Measurements from ENCODE around the gene LEMD3. TPM values are rescaled to one million over a fixed set of nuclear protein-coding genes. Genes with fewer than 3 reads are reported as not detected.

Gene LEMD3
- total RNA-seq, 4 donors from 2014 or later: 17.9 to 51.7 (median 44.3) TPM

DNA sequence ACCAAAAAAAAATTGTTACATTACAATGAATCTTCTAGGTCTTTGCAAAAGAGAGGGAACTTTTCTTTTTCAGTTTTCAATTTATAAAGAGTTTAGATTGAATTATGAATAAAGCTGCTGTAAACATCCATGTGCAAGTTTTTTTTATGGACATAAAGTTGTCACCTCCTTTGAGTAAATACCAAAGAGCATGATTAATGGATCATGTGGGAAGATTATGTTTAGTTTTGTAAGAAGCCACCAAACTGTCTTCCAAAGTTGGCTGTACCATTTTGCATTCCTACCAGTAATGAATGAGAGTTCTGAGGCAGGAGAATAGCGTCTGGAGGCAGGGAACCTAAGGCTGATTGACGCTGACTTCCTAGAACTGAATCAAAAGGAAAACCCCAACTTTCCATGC lies 30.2 kb downstream of the LEMD3 start:
- H3K4me3 ChIP-seq: no peak overlapping the region
- no peak for DNase-seq
- no peak overlapping the region for H3K27ac ChIP-seq
- no peaks in the 10 kb centered on the region for H3K9me3 ChIP-seq
- no peaks in the 10 kb centered on the region for H3K36me3 ChIP-seq
- no peaks in the 10 kb centered on the region for H3K4me1 ChIP-seq
- TF ChIP-seq, protein P1, sequence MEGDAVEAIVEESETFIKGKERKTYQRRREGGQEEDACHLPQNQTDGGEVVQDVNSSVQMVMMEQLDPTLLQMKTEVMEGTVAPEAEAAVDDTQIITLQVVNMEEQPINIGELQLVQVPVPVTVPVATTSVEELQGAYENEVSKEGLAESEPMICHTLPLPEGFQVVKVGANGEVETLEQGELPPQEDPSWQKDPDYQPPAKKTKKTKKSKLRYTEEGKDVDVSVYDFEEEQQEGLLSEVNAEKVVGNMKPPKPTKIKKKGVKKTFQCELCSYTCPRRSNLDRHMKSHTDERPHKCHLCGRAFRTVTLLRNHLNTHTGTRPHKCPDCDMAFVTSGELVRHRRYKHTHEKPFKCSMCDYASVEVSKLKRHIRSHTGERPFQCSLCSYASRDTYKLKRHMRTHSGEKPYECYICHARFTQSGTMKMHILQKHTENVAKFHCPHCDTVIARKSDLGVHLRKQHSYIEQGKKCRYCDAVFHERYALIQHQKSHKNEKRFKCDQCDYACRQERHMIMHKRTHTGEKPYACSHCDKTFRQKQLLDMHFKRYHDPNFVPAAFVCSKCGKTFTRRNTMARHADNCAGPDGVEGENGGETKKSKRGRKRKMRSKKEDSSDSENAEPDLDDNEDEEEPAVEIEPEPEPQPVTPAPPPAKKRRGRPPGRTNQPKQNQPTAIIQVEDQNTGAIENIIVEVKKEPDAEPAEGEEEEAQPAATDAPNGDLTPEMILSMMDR (IDR thresholded peaks at IDR 0.05): no peak
- TF ChIP-seq POLR2A (IDR thresholded peaks at IDR 0.05): no peak
- no peaks in the 10 kb centered on the region for H3K27me3 ChIP-seq

DNA sequence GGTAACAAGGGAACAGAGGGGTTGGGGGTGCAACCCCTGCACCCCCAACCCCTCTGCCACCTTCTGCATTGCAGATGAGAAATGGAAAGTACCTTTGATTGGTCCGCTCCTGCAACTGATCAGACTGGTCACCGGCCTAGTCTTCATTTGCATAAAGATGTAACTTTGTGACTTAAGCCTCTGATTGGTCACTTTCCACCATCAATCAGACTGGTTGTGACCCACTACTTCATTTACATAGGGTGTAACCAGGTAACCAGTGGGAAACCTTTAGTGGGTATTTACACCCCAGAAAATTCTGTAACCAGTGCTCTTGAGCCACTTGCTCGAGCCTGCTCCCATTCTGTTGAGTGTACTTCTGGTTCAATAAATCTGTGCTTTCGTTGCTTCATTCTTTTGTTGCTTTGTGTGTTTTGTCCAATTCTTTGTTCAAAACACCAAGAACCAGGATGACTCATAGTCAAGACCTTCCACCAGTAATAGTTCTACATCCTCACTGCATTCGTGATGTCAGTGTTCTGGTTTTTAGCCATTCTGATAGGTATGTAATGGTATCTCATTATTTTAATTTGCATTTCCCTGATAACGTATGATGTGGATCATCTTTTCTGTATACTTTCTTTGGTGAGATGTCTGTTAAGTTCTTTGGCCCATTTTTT lies 30.8 kb downstream of the LEMD3 start:
- no peak for DNase-seq
- TF ChIP-seq, protein P1 (IDR thresholded peaks at IDR 0.05): no peak
- no peak for TF ChIP-seq POLR2A (IDR thresholded peaks at IDR 0.05)
- H3K9me3 ChIP-seq: no peaks in the 10 kb centered on the region
- no peaks in the 10 kb centered on the region for H3K4me1 ChIP-seq
- H3K27me3 ChIP-seq: no peaks in the 10 kb centered on the region
- H3K36me3 ChIP-seq: no peaks in the 10 kb centered on the region
- H3K4me3 ChIP-seq: no peak overlapping the region
- H3K27ac ChIP-seq: no peak overlapping the region

DNA sequence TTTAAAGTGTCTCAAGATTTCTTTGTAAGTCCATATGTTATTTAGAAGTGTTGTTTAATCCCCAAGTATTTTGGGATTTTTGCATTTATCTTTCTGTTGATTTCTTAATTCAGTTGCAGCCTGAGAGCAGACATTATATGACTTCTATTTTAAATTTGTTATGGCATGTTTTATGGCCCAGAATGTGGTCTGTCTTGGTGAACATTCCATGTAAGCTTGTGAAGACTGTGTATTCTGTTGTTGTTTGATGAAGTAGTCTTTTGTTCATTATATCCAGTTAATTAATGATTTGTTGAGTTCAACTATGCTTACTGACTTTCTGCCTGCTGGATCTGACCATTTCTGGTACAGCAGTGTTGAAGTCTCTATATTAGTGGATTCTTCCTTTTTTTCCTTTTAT lies 34.0 kb downstream of the LEMD3 start:
- no peak for TF ChIP-seq POLR2A (IDR thresholded peaks at IDR 0.05)
- TF ChIP-seq, protein P1 (IDR thresholded peaks at IDR 0.05): no peak
- no peaks in the 10 kb centered on the region for H3K4me1 ChIP-seq
- DNase-seq: no peak

DNA sequence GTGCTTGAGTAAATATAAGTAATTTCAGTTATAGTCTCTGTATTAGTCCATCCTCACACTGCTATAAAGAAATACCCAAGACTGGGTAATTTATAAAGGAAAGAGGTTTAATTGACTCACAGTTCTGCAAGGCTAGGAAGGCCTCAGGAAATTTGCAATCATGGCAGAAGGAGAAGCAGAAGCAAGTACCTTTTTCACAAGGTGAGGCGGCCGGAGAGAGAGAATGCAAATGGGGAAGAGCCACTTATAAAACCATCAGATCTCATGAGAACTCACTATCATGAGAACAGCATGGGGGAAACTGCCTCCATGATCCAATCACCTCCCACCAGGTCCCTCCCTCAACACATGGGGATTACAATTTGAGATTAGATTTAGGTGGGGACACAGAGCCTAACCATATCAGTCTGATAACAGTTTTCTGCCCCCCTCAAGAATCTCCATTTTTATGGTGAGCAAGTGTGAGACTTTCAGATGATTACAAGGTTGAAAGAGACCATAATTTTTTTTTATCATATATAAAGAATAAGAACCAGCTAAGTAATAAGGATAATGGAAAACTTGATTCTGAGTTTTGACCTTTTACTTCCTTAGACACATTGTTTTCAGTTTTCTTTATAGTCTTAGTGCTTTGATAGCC lies 35.6 kb downstream of the LEMD3 start:
- H3K27me3 ChIP-seq: no peaks in the 10 kb centered on the region
- H3K36me3 ChIP-seq: no peaks in the 10 kb centered on the region
- peak overlapping the region in 1 of 4 donors; percentile 21 for H3K27ac ChIP-seq
- DNase-seq: peak in 1 of 3 donors; percentile 34
- H3K4me1 ChIP-seq: peaks cover 0 to 6% (median under 1%) of the 10 kb centered on the region in 4 donors
- TF ChIP-seq, protein P1 (IDR thresholded peaks at IDR 0.05): no peak
- no peak for TF ChIP-seq POLR2A (IDR thresholded peaks at IDR 0.05)
- no peak overlapping the region for H3K4me3 ChIP-seq
- H3K9me3 ChIP-seq: no peaks in the 10 kb centered on the region

More for the DNA sequence above, 34.0 kb downstream of the LEMD3 start:
- Histone ChIP-seq H3K9me3 (no peaks in the 10 kb centered on the region), H3K36me3 (no peaks in the 10 kb centered on the region), H3K27ac (no peak overlapping the region), H3K27me3 (no peaks in the 10 kb centered on the region), H3K4me3 (no peak overlapping the region)

DNA sequence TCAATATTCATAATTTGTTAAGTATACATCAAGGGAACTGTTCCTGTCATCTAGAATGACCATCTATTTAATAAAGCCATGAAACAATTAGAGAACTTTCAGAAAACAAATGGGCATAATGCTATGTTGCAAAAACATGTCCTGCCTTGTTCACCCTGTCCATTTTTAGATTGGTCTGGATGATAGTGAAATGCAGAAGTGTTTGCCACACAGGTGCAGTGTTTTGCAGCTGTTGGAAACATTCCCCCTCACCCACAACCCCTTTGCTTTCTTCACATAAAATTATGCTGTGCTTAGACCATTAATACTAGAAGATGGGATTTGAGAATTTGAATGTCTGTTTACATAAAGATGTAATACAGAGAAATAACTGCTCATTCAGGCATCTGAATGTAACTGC lies 36.5 kb downstream of the LEMD3 start:
- TF ChIP-seq, protein P1 (IDR thresholded peaks at IDR 0.05): no peak

More for the DNA sequence above, 36.5 kb downstream of the LEMD3 start:
- Histone ChIP-seq H3K36me3 (no peaks in the 10 kb centered on the region), H3K4me1 (peaks cover 0 to 6% (median 2%) of the 10 kb centered on the region in 4 donors), H3K9me3 (no peaks in the 10 kb centered on the region), H3K27ac (peak overlapping the region in 1 of 4 donors; percentile 0), H3K27me3 (no peaks in the 10 kb centered on the region), H3K4me3 (no peak overlapping the region)
- DNase-seq: peak in 1 of 3 donors; percentile 21

All from Peyer's patch (tissue), 4 donors.